ENCODE results near the gene ZFR. TPM values are rescaled to one million over a fixed set of nuclear protein-coding genes. Genes with fewer than 3 reads are reported as not detected.
A peak's percentile ranks its signal among the peaks of the same experiment; 100 is the strongest.

ZFR gene
- total RNA-seq, 1 donor from 2014 or later: 64.3 TPM

- peak overlapping the region; percentile 88 for H3K4me3 Mint-ChIP-seq
- peaks cover 43% of the 10 kb centered on the region for H3K4me1 Mint-ChIP-seq
- ChIA-PET CTCF (no interaction called here), POLR2A (interaction anchor here (0.8 to 1.9 kb wide), 4 partner anchors 34 to 138 kb away, joined by 3 to 11 read pairs (median 4); partner anchors contain the start of gene GOLPH3)
- TF ChIP-seq, protein P1, sequence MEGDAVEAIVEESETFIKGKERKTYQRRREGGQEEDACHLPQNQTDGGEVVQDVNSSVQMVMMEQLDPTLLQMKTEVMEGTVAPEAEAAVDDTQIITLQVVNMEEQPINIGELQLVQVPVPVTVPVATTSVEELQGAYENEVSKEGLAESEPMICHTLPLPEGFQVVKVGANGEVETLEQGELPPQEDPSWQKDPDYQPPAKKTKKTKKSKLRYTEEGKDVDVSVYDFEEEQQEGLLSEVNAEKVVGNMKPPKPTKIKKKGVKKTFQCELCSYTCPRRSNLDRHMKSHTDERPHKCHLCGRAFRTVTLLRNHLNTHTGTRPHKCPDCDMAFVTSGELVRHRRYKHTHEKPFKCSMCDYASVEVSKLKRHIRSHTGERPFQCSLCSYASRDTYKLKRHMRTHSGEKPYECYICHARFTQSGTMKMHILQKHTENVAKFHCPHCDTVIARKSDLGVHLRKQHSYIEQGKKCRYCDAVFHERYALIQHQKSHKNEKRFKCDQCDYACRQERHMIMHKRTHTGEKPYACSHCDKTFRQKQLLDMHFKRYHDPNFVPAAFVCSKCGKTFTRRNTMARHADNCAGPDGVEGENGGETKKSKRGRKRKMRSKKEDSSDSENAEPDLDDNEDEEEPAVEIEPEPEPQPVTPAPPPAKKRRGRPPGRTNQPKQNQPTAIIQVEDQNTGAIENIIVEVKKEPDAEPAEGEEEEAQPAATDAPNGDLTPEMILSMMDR (IDR thresholded peaks at IDR 0.05): no peak
- ATAC-seq (ENCODE audit: low read depth) (peak; percentile 6), DNase-seq (peak; percentile 60)
- H3K9me3 Mint-ChIP-seq: no peaks in the 10 kb centered on the region
- peaks cover 11% of the 10 kb centered on the region for H3K36me3 Mint-ChIP-seq (ENCODE audit: low read depth)
- intact Hi-C loops (cut with micrococcal nuclease): loop anchor here (1.0 to 10.0 kb wide), 6 partner anchors 9 to 1133 kb away; partner anchors contain the start of genes TARS1 and ZFR
- H3K27me3 Mint-ChIP-seq: no peaks in the 10 kb centered on the region
- peak overlapping the region; percentile 89 for H3K27ac Mint-ChIP-seq
Measured at GRCh38 chr5:32312197-32312594, 132.3 kb downstream of the ZFR start.

DNA sequence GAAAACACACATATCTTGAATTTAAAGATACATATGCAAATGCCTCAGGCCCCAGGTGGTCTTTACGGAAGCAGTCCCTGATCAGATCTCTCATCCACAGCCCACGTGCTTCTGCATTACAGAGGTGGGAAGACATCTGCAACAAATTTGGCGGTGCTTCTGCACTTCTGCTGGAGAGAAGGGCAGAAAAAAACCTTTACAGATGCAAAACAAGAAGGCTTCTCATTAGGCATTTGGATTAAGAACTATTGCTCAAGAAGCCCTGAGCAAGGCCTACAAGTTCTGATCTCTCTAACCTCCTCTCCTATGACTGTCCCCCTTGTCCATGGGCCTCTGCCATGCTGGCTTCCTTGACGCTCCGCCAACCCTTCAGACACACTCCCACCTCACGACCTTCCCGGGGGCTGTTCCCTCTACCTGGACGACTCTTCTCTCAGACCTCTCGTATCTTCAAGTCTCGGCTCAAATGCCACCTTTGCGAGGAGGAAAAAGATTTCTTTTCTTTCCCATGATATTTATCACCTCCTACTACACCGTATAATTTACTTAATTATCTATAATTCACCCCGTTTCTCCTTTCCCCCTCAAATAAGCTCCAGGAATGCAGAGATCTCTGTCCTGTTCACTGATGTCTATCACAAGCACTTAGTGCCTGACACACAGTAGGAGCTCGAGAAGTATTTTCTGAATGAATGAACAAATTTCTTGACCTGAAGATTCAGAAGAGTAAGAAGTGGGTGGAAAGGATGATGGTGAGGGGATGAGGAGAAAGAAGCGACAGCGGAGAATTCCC is 132.9 kb downstream of the ZFR start:
- no peak for DNase-seq
- no peaks in the 10 kb centered on the region for H3K9me3 Mint-ChIP-seq
- CTCF ChIA-PET: no interaction called here
- no peak for ATAC-seq (ENCODE audit: low read depth)
- H3K4me3 Mint-ChIP-seq: peak overlapping the region; percentile 88
- peak overlapping the region; percentile 89 for H3K27ac Mint-ChIP-seq
- peaks cover 45% of the 10 kb centered on the region for H3K4me1 Mint-ChIP-seq
- TF ChIP-seq, protein P1 (IDR thresholded peaks at IDR 0.05): no peak
- intact Hi-C loops (cut with micrococcal nuclease): loop anchor here (1.0 to 10.0 kb wide), 6 partner anchors 8 to 1133 kb away; partner anchors contain the start of genes TARS1 and ZFR
- H3K36me3 Mint-ChIP-seq (ENCODE audit: low read depth): peaks cover 11% of the 10 kb centered on the region
- no peaks in the 10 kb centered on the region for H3K27me3 Mint-ChIP-seq
- POLR2A ChIA-PET: interaction anchor here (0.8 to 1.9 kb wide), 4 partner anchors 33 to 138 kb away, joined by 3 to 11 read pairs (median 4); partner anchors contain the start of gene GOLPH3

GRCh38 chr5:32309761-32310160 is 134.8 kb downstream of the ZFR start:
- H3K4me3 Mint-ChIP-seq: peak overlapping the region; percentile 57
- no peak for ATAC-seq (ENCODE audit: low read depth)
- intact Hi-C loops (cut with micrococcal nuclease): loop anchor here (5.0 to 10.0 kb wide), 3 partner anchors 47 to 1135 kb away; partner anchors contain the start of gene TARS1
- H3K27me3 Mint-ChIP-seq: no peaks in the 10 kb centered on the region
- ChIA-PET POLR2A (no interaction called here), CTCF (no interaction called here)
- no peaks in the 10 kb centered on the region for H3K9me3 Mint-ChIP-seq
- TF ChIP-seq, protein P1 (IDR thresholded peaks at IDR 0.05): no peak
- no peak for DNase-seq
- no peak overlapping the region for H3K27ac Mint-ChIP-seq
- H3K36me3 Mint-ChIP-seq (ENCODE audit: low read depth): peaks cover 12% of the 10 kb centered on the region
- peaks cover 56% of the 10 kb centered on the region for H3K4me1 Mint-ChIP-seq

GRCh38 chr5:32308946-32309345 is 135.6 kb downstream of the ZFR start:
- TF ChIP-seq, protein P1 (IDR thresholded peaks at IDR 0.05): no peak
- no peak for ATAC-seq (ENCODE audit: low read depth)
- H3K27me3 Mint-ChIP-seq: no peaks in the 10 kb centered on the region
- H3K4me3 Mint-ChIP-seq: no peak overlapping the region
- H3K4me1 Mint-ChIP-seq: peaks cover 61% of the 10 kb centered on the region
- H3K36me3 Mint-ChIP-seq (ENCODE audit: low read depth): peaks cover 15% of the 10 kb centered on the region
- DNase-seq: no peak
- CTCF ChIA-PET: no interaction called here
- intact Hi-C loops (cut with micrococcal nuclease): loop anchor here (1.0 kb wide), 1 partner anchor 16 kb away; no protein-coding TSS in a partner anchor
- no peaks in the 10 kb centered on the region for H3K9me3 Mint-ChIP-seq
- no peak overlapping the region for H3K27ac Mint-ChIP-seq
- POLR2A ChIA-PET: no interaction called here

GRCh38 chr5:32307769-32308194 is 136.8 kb downstream of the ZFR start:
- no peak for ATAC-seq (ENCODE audit: low read depth)
- Mint-ChIP-seq H3K27me3 (no peaks in the 10 kb centered on the region), H3K4me3 (no peak overlapping the region), H3K4me1 (peaks cover 68% of the 10 kb centered on the region), H3K27ac (no peak overlapping the region), H3K9me3 (no peaks in the 10 kb centered on the region), H3K36me3 (ENCODE audit: low read depth) (peaks cover 13% of the 10 kb centered on the region)
- DNase-seq: no peak
- ChIA-PET POLR2A (no interaction called here), CTCF (no interaction called here)
- intact Hi-C loops (cut with micrococcal nuclease): loop anchor here (1.0 kb wide), 1 partner anchor 14 kb away; no protein-coding TSS in a partner anchor
- TF ChIP-seq, protein P1 (IDR thresholded peaks at IDR 0.05): no peak
